Measurements from ENCODE around the gene TRIM7. TPM values are rescaled to one million over a fixed set of nuclear protein-coding genes. Genes with fewer than 3 reads are reported as not detected.

TRIM7 gene
- total and polyA plus RNA-seq, 9 of the 15 experiments (the other 6 are each of a cell fraction or from before 2014, with no cell fraction given): 2.6 to 14.9 (median 8.9) TPM

DNA sequence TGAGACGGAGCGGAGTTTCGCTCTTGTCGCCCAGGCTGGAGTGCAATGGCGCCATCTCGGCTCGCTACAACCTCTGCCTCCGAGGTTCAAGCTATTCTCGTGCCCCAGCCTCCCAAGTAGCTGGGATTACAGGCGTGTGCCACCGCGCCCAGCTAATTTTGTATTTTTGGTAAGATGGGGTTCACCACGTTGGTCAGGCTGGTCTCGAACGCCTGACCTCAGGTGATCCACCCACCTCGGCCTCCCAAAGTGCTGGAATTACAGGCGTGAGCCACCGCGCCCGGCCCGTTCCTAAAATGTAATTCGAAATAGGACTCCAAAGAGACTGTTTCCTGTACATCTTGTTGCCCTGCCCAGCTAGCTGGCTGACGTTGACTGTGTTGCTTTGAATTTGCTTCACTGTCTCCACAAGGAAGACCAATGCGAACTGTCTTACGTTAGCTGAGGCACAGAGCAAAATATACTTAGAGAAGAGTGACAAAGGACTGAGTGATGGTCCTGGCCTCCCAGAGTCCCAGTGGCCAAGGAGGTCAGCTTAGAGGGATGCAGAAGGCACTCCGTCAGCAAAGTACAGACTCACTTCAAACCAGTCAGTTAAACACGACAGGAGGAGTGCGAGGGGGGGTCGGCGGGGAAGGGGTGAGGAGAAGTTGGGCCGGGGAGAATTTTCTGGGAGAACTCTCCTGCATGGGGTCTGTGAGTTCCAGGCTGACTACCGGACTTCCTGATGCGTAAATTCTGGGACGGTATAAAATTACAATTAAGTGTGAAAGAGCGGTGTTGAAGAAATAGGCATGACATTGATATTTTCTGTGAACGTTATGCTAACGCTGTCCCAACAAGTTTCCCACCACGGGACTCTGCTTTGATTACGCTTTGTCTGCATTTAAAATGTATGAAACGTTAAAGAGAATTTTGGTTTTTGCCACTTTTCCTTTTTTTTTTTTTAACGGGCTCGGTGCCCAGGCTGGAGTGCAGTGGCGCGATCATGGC lies 11.3 kb upstream of the TRIM7 start (continued):
- TF ChIP-seq CCAR2 (IDR thresholded peaks at IDR 0.05; ENCODE audit: low read depth, low read length): no peak
- TF ChIP-seq BCLAF1 (IDR thresholded peaks at IDR 0.05; ENCODE audit: borderline replicate concordance in 1 of 2, control insufficient read depth in 1 of 2, low read depth in 2 of 2, low read length in 1 of 2): no peak
- peak; percentile 81 for TF ChIP-seq CTBP1 (IDR thresholded peaks at IDR 0.05; ENCODE audit: borderline replicate concordance)
- TF ChIP-seq ZNF282 (CRISPR knock-in tag; IDR thresholded peaks at IDR 0.05): no peak
- no peak for TF ChIP-seq GATAD2A (IDR thresholded peaks at IDR 0.05)
- 0 out of 2 replicates have a peak, but pooled peaks have one; percentile 46 for TF ChIP-seq LARP7 (IDR thresholded peaks at IDR 0.05)
- peak; percentile 30 for TF ChIP-seq RBBP5 (IDR thresholded peaks at IDR 0.05; ENCODE audit: borderline replicate concordance, insufficient read depth, low read length, poor library complexity, severe bottlenecking)
- no peak for TF ChIP-seq ATF3 (IDR thresholded peaks at IDR 0.05)
- 0 out of 2 replicates have a peak, but pooled peaks have one; percentile 13 for TF ChIP-seq ATF3 (CRISPR knock-in tag; conservative IDR thresholded peaks at IDR 0.05)
- no peak for TF ChIP-seq CSDE1 (IDR thresholded peaks at IDR 0.05)
- TF ChIP-seq CHD4 (IDR thresholded peaks at IDR 0.05; ENCODE audit: insufficient read depth, insufficient replicate concordance, low read depth, low read length, poor library complexity, severe bottlenecking): peak; percentile 50
- peak; percentile 20 for TF ChIP-seq BDP1 (IDR thresholded peaks at IDR 0.05; ENCODE audit: insufficient read depth, insufficient read length)
- TF ChIP-seq BHLHE40 (IDR thresholded peaks at IDR 0.05; ENCODE audit: low read length): 0 out of 2 replicates have a peak, but pooled peaks have one; percentile 36
- no peak for TF ChIP-seq HOXB6 (CRISPR knock-in tag; IDR thresholded peaks at IDR 0.05; ENCODE audit: borderline replicate concordance)
- TF ChIP-seq, protein P1, sequence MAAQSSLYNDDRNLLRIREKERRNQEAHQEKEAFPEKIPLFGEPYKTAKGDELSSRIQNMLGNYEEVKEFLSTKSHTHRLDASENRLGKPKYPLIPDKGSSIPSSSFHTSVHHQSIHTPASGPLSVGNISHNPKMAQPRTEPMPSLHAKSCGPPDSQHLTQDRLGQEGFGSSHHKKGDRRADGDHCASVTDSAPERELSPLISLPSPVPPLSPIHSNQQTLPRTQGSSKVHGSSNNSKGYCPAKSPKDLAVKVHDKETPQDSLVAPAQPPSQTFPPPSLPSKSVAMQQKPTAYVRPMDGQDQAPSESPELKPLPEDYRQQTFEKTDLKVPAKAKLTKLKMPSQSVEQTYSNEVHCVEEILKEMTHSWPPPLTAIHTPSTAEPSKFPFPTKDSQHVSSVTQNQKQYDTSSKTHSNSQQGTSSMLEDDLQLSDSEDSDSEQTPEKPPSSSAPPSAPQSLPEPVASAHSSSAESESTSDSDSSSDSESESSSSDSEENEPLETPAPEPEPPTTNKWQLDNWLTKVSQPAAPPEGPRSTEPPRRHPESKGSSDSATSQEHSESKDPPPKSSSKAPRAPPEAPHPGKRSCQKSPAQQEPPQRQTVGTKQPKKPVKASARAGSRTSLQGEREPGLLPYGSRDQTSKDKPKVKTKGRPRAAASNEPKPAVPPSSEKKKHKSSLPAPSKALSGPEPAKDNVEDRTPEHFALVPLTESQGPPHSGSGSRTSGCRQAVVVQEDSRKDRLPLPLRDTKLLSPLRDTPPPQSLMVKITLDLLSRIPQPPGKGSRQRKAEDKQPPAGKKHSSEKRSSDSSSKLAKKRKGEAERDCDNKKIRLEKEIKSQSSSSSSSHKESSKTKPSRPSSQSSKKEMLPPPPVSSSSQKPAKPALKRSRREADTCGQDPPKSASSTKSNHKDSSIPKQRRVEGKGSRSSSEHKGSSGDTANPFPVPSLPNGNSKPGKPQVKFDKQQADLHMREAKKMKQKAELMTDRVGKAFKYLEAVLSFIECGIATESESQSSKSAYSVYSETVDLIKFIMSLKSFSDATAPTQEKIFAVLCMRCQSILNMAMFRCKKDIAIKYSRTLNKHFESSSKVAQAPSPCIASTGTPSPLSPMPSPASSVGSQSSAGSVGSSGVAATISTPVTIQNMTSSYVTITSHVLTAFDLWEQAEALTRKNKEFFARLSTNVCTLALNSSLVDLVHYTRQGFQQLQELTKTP (IDR thresholded peaks at IDR 0.05; ENCODE audit: low read depth in 1 of 2, partially characterized antibody in 2 of 2): peak in 1 of 2 experiments; percentile 32
- no peak for TF ChIP-seq KHSRP (IDR thresholded peaks at IDR 0.05)
- peak; percentile 17; the same call in 1 of the 2 replicates for TF ChIP-seq NR2C1 (IDR thresholded peaks at IDR 0.05)
- TF ChIP-seq NR2C1 (tag; IDR thresholded peaks at IDR 0.05): no peak
- peak; percentile 30 for TF ChIP-seq TAF1 (IDR thresholded peaks at IDR 0.05; ENCODE audit: control insufficient read depth, extremely low read depth, insufficient read depth, low read length, severe bottlenecking)
